Measurements from ENCODE around the gene RTN4R. TPM values are rescaled to one million over a fixed set of nuclear protein-coding genes. Genes with fewer than 3 reads are reported as not detected.

The RTN4R gene
- total and polyA plus RNA-seq, 9 of the 15 experiments (the other 6 are each of a cell fraction or from before 2014, with no cell fraction given), result 0.04 to 2.8 (median 1.4) TPM; not detected in 3

GRCh38 chr22:20238901-20239675, 29.0 kb downstream of the RTN4R start (continued):
- TF ChIP-seq ZNF263 (CRISPR knock-in tag; IDR thresholded peaks at IDR 0.05; ENCODE audit: borderline replicate concordance) (no peak), UBTF (IDR thresholded peaks at IDR 0.05; ENCODE audit: borderline replicate concordance in 1 of 2, low read depth in 2 of 2, low read length in 2 of 2) (peak in 1 of 2 experiments; percentile 41; a peak in 1 of 4 replicates), E2F3 (CRISPR knock-in tag; IDR thresholded peaks at IDR 0.05) (0 out of 2 replicates have a peak, but pooled peaks have one; percentile 42), PCBP1 (IDR thresholded peaks at IDR 0.05; ENCODE audit: low read depth, low read length, poor library complexity, severe bottlenecking) (peak; percentile 90), HNRNPUL1 (IDR thresholded peaks at IDR 0.05; ENCODE audit: low read length) (no peak), ZBTB1 (CRISPR knock-in tag; IDR thresholded peaks at IDR 0.05; ENCODE audit: borderline replicate concordance, low read depth) (no peak), ZNF165 (CRISPR knock-in tag; IDR thresholded peaks at IDR 0.05; ENCODE audit: borderline replicate concordance) (0 out of 2 replicates have a peak, but pooled peaks have one; percentile 17), KLF1 (tag; IDR thresholded peaks at IDR 0.05) (0 out of 2 replicates have a peak, but pooled peaks have one; percentile 17), NR0B1 (IDR thresholded peaks at IDR 0.05; ENCODE audit: partially characterized antibody) (no peak), REST (IDR thresholded peaks at IDR 0.05; ENCODE audit: borderline replicate concordance) (no peak), REST (CRISPR knock-in tag; IDR thresholded peaks at IDR 0.05; ENCODE audit: low read depth) (0 out of 2 replicates have a peak, but pooled peaks have one; percentile 5)

All from K562 (cell line).